HEK293 (cell line): ENCODE measurements around the gene TLE2.

Experiments
- CTCF ChIA-PET: fragments of 350-600 bp; formaldehyde crosslinking; extraction: SDS; loops from one replicate; lab custom pipeline; 2021; ENCODE audit warnings: antibody characterized with exemption; lab: Yijun Ruan, JAX
- POLR2A ChIA-PET: fragments of 300-600 bp; formaldehyde crosslinking; extraction: SDS; loops from one replicate; lab custom pipeline; 2020; ENCODE audit warnings: antibody characterized with exemption, inconsistent platforms; lab: Yijun Ruan, JAX
- H3K27ac ChIP-seq: fragments of 200-500 bp; sonication (Bioruptor generic); 2 replicates; pipeline ENCODE4 v1.5.1; 2014; ENCODE audit warnings: low read depth, low read length, control low read depth, inconsistent platforms; ENCODE audit errors: extremely low read depth
- H3K36me3 ChIP-seq, 2 experiments: fragments of 200-500 bp in 1 of 2; sonication (Bioruptor generic) in 1 of 2; 1 replicate in 1 of 2; 2 replicates in 1 of 2; pipeline ENCODE4 v1.5.1; 2014 to 2017; ENCODE audit warnings: inconsistent platforms in 2 of 2, low read length in 2 of 2; ENCODE audit not compliant: control insufficient read depth in 2 of 2, insufficient read depth in 1 of 2
- H3K4me1 ChIP-seq: fragments of 200-500 bp; sonication (Bioruptor generic); 2 replicates; pipeline ENCODE4 v1.5.1; 2014; ENCODE audit warnings: mild to moderate bottlenecking, low read length, inconsistent platforms; ENCODE audit not compliant: control insufficient read depth, insufficient read depth
- H3K4me3 ChIP-seq: 2 replicates; pipeline ENCODE4 v1.5.1; 2011; ENCODE audit warnings: low read depth, mild to moderate bottlenecking, control low read depth, low read length, moderate library complexity
- H3K9me3 ChIP-seq: fragments of 200-500 bp; sonication (Bioruptor generic); 2 replicates; pipeline ENCODE4 v1.5.1; 2014; ENCODE audit warnings: low read depth, low read length, inconsistent platforms; ENCODE audit not compliant: control insufficient read depth, insufficient read depth
- OSR2 ChIP-seq: fragments of 450-650 bp; formaldehyde crosslinking; IDR thresholded peaks from 2 replicates; pipeline ENCODE4 v1.5.1; 2016; ENCODE audit warnings: missing biosample characterization, missing genetic modification characterization
- PRDM10 ChIP-seq: fragments of 450-650 bp; formaldehyde crosslinking; IDR thresholded peaks from 2 replicates; pipeline ENCODE4 v1.5.1; 2016; ENCODE audit warnings: missing biosample characterization, missing genetic modification characterization
- PRDM2 ChIP-seq: fragments of 450-650 bp; formaldehyde crosslinking; IDR thresholded peaks from 2 replicates; pipeline ENCODE4 v1.5.1; 2016; ENCODE audit warnings: missing biosample characterization, missing genetic modification characterization, borderline replicate concordance
- REPIN1 ChIP-seq: fragments of 450-650 bp; formaldehyde crosslinking; IDR thresholded peaks from 2 replicates; pipeline ENCODE4 v1.5.1; 2017; ENCODE audit warnings: missing biosample characterization, missing genetic modification characterization, low read depth
- TSHZ1 ChIP-seq: fragments of 450-650 bp; formaldehyde crosslinking; IDR thresholded peaks from 2 replicates; pipeline ENCODE4 v1.5.1; 2016; ENCODE audit warnings: missing biosample characterization, missing genetic modification characterization, borderline replicate concordance
- ZBTB20 ChIP-seq: fragments of 450-650 bp; formaldehyde crosslinking; IDR thresholded peaks from 2 replicates; pipeline ENCODE4 v1.5.1; 2016; ENCODE audit warnings: missing biosample characterization, missing genetic modification characterization
- ZNF16 ChIP-seq: fragments of 450-650 bp; formaldehyde crosslinking; IDR thresholded peaks from 2 replicates; pipeline ENCODE4 v1.5.1; 2016; ENCODE audit warnings: low read depth, missing biosample characterization, missing genetic modification characterization
- ZNF521 ChIP-seq: fragments of 450-650 bp; formaldehyde crosslinking; IDR thresholded peaks from 2 replicates; pipeline ENCODE4 v1.5.1; 2017; ENCODE audit warnings: missing biosample characterization, mild to moderate bottlenecking, missing genetic modification characterization
- ZNF701 ChIP-seq: fragments of 450-650 bp; formaldehyde crosslinking; IDR thresholded peaks from 2 replicates; pipeline ENCODE4 v1.5.1; 2016; ENCODE audit warnings: missing biosample characterization, missing genetic modification characterization
- ZNF777 ChIP-seq: fragments of 450-650 bp; formaldehyde crosslinking; IDR thresholded peaks from 2 replicates; pipeline ENCODE4 v1.5.1; 2017; ENCODE audit warnings: missing biosample characterization, missing genetic modification characterization, borderline replicate concordance
- ZSCAN30 ChIP-seq: fragments of 450-650 bp; IDR thresholded peaks from 2 replicates; pipeline ENCODE4 v1.5.1; 2018; ENCODE audit warnings: missing biosample characterization, mild to moderate bottlenecking, missing genetic modification characterization, moderate library complexity
- ZSCAN4 ChIP-seq: fragments of 450-650 bp; formaldehyde crosslinking; IDR thresholded peaks from 2 replicates; pipeline ENCODE4 v1.5.1; 2017; ENCODE audit warnings: missing biosample characterization, missing genetic modification characterization
- TF ChIP-seq, protein P1 (sequence below): fragments of 450-650 bp; formaldehyde crosslinking; IDR thresholded peaks from 2 replicates; pipeline ENCODE4 v1.5.1; 2016; ENCODE audit warnings: missing biosample characterization, missing genetic modification characterization
- TF ChIP-seq, protein P2 (sequence below): fragments of 450-650 bp; formaldehyde crosslinking; IDR thresholded peaks from 2 replicates; pipeline ENCODE4 v1.5.1; 2016; ENCODE audit warnings: missing biosample characterization, missing genetic modification characterization, low read depth

TLE2 gene

DNA sequence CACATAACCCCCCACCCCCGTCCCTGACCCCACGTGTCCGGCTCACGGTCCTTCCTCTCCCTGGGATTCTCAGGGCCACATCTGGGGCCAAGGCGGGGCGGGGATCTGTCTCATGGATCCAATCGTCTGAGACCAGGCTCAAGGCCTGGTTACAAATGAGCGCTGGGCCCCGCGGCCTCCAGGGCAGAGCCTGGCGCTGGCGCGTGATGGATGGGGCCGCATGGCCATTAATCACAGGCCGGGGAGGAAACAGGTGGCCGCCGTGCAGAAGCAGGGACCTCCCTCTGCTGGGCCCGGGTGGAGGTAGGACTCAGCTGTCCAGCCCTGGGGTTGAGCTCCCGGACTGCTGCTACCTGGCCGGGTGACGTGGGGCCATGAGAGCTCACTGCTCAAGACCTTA lies 39.0 kb upstream of the TLE2 start:
- no peak overlapping the region for H3K27ac ChIP-seq
- peaks cover 3% of the 10 kb centered on the region for H3K4me1 ChIP-seq
- H3K9me3 ChIP-seq: no peaks in the 10 kb centered on the region
- POLR2A ChIA-PET: no interaction called here
- H3K36me3 ChIP-seq: no peaks in the 10 kb centered on the region
- no peak overlapping the region for H3K4me3 ChIP-seq
- TF ChIP-seq OSR2 (tag by site-specific recombination) (no peak), ZSCAN4 (tag by site-specific recombination) (no peak), PRDM2 (tag by site-specific recombination) (no peak), REPIN1 (no peak), ZNF16 (tag by site-specific recombination) (no peak), ZNF777 (tag by site-specific recombination) (no peak), ZSCAN30 (no peak), ZBTB20 (tag by site-specific recombination) (no peak), TSHZ1 (tag by site-specific recombination) (no peak), ZNF521 (no peak), PRDM10 (tag by site-specific recombination) (no peak), ZNF701 (tag by site-specific recombination) (no peak)
- TF ChIP-seq, protein P1, sequence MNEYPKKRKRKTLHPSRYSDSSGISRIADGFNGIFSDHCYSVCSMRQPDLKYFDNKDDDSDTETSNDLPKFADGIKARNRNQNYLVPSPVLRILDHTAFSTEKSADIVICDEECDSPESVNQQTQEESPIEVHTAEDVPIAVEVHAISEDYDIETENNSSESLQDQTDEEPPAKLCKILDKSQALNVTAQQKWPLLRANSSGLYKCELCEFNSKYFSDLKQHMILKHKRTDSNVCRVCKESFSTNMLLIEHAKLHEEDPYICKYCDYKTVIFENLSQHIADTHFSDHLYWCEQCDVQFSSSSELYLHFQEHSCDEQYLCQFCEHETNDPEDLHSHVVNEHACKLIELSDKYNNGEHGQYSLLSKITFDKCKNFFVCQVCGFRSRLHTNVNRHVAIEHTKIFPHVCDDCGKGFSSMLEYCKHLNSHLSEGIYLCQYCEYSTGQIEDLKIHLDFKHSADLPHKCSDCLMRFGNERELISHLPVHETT (tag by site-specific recombination): no peak
- TF ChIP-seq, protein P2, sequence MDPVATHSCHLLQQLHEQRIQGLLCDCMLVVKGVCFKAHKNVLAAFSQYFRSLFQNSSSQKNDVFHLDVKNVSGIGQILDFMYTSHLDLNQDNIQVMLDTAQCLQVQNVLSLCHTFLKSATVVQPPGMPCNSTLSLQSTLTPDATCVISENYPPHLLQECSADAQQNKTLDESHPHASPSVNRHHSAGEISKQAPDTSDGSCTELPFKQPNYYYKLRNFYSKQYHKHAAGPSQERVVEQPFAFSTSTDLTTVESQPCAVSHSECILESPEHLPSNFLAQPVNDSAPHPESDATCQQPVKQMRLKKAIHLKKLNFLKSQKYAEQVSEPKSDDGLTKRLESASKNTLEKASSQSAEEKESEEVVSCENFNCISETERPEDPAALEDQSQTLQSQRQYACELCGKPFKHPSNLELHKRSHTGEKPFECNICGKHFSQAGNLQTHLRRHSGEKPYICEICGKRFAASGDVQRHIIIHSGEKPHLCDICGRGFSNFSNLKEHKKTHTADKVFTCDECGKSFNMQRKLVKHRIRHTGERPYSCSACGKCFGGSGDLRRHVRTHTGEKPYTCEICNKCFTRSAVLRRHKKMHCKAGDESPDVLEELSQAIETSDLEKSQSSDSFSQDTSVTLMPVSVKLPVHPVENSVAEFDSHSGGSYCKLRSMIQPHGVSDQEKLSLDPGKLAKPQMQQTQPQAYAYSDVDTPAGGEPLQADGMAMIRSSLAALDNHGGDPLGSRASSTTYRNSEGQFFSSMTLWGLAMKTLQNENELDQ (tag by site-specific recombination): no peak
- TF ChIP-seq, all 188 proteins: peak for 0
- CTCF ChIA-PET: no interaction called here
